NB4 (cell line): ENCODE measurements around the gene RS1.

Experiments used
- CTCF ChIP-seq: IDR thresholded peaks from one replicate; pipeline ENCODE4 v1.5.1; 2012; ENCODE audit warnings: low read depth, low read length
- MYC ChIP-seq: IDR thresholded peaks from 2 replicates; pipeline ENCODE4 v1.6.1; 2011; ENCODE audit warnings: low read depth, low read length
- POLR2A ChIP-seq: IDR thresholded peaks from 2 replicates; pipeline ENCODE4 v1.6.1; 2011; ENCODE audit warnings: mild to moderate bottlenecking; ENCODE audit not compliant: insufficient read length; ENCODE audit errors: extremely low read depth

- TF ChIP-seq CTCF (no peak), POLR2A (no peak), MYC (no peak)
These were observed 22.4 kb downstream of the RS1 start for GRCh38 chrX:18649498-18649951.
